GM21360 (cell line): ENCODE results near the gene ZMYM5.
A peak's percentile ranks its signal among the peaks of the same experiment; 100 is the strongest.
"Not testable (repeated sequence)": the region's sequence is repeated elsewhere in the genome, so short reads cannot be mapped to it uniquely, and the experiment has no call there.

ENCODE experiments used
- ATAC-seq: cut with Tn5 transposase; IDR thresholded peaks from one replicate; pipeline ENCODE4 v1.9.1; 2021; ENCODE audit warnings: mild to moderate bottlenecking, moderate library complexity; ENCODE audit not compliant: unreplicated experiment

Gene ZMYM5

DNA sequence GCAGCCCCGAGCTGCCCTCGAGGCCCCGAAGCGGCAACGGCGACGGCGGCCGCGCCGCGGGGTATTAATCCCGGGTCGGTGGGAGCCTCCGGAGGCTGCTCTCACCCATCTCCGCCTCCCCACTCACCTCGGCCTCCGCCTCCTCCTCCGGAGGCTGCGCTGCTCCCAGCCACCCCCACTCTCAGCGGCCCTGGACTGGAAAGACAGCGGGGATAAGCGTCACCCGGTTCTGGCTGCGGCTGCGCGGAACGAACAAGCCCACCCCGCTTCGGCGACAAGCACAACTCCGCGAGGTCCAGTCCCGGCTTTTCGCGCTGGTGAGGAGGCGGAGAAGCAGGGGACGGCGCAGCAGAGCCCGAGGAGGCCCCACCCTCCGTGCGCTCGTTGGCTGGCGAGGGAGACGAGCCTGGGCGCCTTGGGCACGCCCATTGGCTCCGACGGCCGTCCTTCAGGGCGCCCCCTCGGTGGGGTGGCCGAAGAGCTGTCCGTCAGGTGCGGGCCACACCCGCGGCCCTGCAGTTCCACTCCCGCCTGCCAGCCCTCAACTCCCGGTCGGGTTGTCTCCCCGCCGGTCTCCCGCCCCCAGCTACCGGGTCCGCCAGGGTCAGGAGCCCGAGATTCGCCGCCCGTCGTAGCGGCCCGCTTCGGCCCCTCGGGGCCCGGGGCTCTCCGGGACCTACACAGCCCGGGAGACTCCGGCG lies at the start of gene ZMYM5:
ZMYM5 (minus strand) TSS at position 327 of the 701 bp plus-strand sequence. CDS start 11,469 bp downstream, outside the sequence.
- ATAC-seq = peak; percentile 79

DNA sequence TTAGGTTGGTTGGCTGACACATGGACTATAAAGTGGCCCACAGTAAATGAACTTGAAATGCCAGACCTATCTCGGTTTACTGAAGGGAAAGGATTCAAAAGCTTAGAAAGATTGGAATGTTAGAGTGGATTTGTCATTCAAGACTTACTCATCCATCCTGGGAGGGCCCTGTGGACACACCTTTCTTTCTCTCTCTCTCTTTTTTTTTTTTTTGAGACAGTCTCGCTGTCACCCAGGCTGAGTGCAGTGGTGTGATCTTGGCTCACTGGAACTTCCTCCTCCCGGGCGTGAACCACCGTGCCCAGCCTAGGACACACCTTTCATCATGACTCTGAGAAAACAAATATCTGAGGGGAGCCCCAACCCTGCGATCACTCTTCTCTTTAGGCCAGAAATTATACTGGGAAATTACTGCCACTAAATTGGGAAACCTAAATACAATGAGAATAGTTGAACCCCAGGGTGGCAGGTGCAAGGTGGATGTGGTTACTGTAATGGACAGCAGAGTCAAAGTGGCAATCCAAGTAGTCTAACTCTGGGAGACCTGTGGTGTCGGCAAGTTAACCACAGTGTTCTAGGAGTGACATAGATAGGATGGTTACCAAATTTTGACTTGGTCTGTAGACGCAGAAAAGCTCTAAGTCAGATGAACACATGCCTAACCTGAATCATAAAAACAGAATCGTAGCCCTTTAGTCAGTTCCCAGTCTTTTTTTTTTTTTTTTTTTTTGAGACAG lies 47.1 kb upstream of the ZMYM5 start:
- no peak for ATAC-seq

DNA sequence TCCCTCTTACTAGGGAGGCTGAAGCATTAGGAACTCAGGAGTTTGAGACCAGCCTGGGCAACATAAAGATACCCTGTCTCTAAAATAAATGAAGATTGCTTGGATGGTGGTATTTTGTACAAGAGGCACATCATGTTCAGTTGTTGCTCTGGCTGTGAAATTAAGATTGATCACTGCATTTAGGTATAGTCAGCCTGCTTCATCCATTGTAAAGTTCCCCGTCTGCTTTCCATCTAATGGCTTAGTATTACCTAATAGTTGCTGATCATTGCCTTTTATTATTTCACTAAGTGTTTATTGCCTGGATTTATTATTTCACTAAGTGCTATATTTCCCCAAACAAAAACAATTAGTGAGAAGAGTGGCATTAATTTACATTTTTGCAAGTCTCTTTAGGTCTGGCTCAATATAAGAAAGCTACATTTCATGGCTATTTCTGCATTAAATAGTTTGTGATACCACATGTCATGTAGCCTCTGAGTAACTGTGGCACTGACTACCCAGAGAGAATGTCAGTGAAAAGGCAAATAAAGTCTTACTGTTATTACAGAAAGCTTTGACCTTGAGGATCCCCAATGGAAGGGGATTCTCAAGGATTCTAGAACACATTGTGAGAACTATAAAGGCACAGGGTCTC lies 45.0 kb upstream of the ZMYM5 start:
- ATAC-seq = no peak

GRCh38 chr13:19905487-19906195 lies 42.2 kb upstream of the ZMYM5 start:
- not testable (repeated sequence) for ATAC-seq

GRCh38 chr13:19890030-19890429 lies 26.6 kb upstream of the ZMYM5 start:
- ATAC-seq = no peak

GRCh38 chr13:19888799-19889198 lies 25.4 kb upstream of the ZMYM5 start:
- no peak for ATAC-seq

GRCh38 chr13:19882231-19882630 lies 18.8 kb upstream of the ZMYM5 start:
- ATAC-seq = no peak

GRCh38 chr13:19881641-19882040 lies 18.2 kb upstream of the ZMYM5 start:
- no peak for ATAC-seq

- ATAC-seq = peak; percentile 14
Measured at GRCh38 chr13:19864746-19865309, 1.4 kb upstream of the ZMYM5 start.

GRCh38 chr13:19864024-19864745 lies 736 bp upstream of the ZMYM5 start:
- peak; percentile 25 for ATAC-seq

DNA sequence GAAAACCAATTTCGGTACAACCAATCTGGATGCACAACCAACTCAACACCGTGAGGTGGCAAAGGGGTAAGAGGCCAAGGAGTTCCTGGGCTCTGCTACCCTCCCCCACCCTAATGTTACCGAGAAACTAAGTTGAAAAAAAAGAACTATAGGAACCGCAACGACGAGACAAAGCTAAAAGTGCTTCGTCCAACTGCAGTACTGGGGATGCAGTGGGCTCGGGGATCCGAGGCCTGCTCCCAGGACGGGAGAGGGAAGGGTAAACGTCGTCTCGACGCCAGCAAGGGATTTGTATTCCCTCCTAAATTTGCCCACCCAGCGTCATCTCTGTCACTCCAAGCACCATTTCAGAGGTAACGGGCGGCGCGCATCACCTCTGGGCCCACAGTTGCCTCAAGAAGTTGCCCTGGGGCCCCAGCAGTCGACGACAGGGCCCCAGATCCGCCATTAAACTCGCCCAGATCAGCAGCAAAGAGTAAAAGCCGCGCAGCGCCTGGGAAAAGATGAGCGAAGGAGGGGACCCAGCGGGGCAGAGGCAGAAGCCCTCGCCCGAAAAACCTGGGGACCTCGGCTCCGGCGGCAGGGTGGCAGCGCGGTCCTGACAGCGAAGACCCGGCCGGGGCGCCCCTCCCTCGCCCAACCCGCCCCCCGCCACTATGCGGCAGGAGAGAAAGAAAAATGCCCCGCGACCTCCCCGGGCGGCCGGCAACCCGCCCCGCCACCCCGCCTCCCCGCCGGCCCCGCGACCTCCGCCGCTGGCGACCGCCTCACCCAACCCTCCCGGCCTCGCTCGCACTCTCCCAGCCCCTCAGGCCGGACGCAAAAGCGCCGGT lies 752 bp downstream of the ZMYM5 start:
- no peak for ATAC-seq

GRCh38 chr13:19861762-19862161 lies 1.7 kb downstream of the ZMYM5 start:
- ATAC-seq = no peak

- ATAC-seq = no peak
Measured at GRCh38 chr13:19860884-19861655, 2.4 kb downstream of the ZMYM5 start.

DNA sequence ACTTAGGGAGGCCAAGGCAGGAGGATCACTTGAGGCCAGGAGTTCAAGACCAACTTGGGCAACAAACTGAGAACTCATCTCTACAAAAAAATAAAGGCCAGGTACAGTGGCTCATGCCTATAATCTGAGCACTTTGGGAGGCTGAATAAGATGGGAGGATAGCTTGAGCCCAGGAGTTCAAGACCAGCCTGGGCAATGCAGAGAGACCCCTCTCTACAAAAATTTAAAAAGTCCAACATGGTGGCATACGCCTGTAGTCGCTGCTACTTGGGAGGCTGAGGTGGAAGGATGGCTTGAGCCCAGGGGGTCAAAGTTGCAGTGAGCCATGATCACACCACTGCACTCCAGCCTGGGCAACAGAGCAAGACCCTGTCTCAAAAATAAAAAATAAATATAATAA lies 5.8 kb downstream of the ZMYM5 start:
- ATAC-seq = not testable (repeated sequence)

DNA sequence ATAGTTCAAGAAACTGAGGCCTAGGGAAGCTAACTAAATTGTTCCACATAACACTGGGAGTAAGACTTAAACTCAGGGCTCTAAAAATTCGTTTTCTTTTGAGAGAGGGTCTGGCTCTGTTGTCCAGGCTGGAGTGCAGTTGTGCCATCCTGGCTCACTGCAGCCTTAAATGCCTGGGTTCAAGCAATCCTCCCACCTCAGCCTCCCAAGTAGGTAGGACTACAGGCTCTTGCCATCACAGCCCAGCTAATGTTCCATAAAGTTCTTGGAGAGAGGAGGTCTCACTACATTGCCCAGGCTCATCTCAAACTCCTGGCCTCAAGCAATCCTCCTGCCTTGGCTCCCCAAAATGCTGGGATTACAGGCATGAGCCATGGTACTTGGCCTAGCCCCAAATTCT lies 10.7 kb downstream of the ZMYM5 start:
- no peak for ATAC-seq

GRCh38 chr13:19845758-19846157 lies 17.7 kb downstream of the ZMYM5 start:
- no peak for ATAC-seq

GRCh38 chr13:19838865-19839275 lies 24.6 kb downstream of the ZMYM5 start:
- ATAC-seq = no peak

DNA sequence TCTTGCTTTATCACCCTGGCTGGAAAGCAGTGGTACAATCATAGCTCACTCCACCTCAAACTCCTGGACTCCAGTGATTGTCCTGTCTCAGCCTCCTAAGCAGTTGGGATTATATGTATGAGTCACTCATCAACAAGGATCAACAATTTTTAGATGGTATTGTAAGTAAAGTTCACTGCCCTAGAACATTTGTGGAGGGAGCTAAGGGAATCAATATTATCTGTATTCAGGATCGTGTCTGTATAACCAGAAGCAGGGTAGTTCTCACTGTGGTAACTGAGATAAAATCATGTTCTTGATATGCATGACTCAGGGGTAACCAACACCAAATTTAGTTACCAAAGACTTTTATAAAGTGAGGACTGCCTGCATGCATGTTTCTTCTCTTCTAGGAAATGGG lies 27.0 kb downstream of the ZMYM5 start:
- no peak for ATAC-seq

- ATAC-seq = no peak
Measured at GRCh38 chr13:19834704-19835103, 28.7 kb downstream of the ZMYM5 start.
